A673 (cell line): ENCODE results near the gene SNAPIN.

Experiments
- CTCF ChIP-seq: fragments of 300-800, 200-600 bp; sonication (generic); conservative IDR thresholded peaks from 2 replicates; pipeline ENCODE4 v1.5.1; 2017; ENCODE audit warnings: low read depth, mild to moderate bottlenecking, antibody characterized with exemption, low read length, moderate library complexity, mixed read lengths
- EZH2 ChIP-seq: fragments of 200-600 bp; sonication (generic); IDR thresholded peaks from 2 replicates; pipeline ENCODE4 v1.6.1; 2017; ENCODE audit warnings: borderline replicate concordance, low read depth, mild to moderate bottlenecking, mixed read lengths, antibody characterized with exemption, low read length; ENCODE audit not compliant: poor library complexity, severe bottlenecking

GRCh38 chr1:153649863-153650235, 8.7 kb upstream of the SNAPIN start:
- no peak for TF ChIP-seq CTCF
- no peak for TF ChIP-seq EZH2
